NCI-H187 treated with DMSO at 0.1 percent for 48 hours (cell line): ENCODE results near the gene SPACA6.

Experiments used
- DNase-seq: peaks from one replicate; lab custom pipeline; 2025; lab: John Stamatoyannopoulos, UW

The SPACA6 gene

GRCh38 chr19:51703575-51704515 is 10.7 kb downstream of the SPACA6 start:
- no peak for DNase-seq

GRCh38 chr19:51704626-51705025 is 11.5 kb downstream of the SPACA6 start:
- DNase-seq = no peak

- DNase-seq = no peak
These were observed 13.2 kb downstream of the SPACA6 start for GRCh38 chr19:51706296-51706695.

GRCh38 chr19:51706885-51707284 is 13.8 kb downstream of the SPACA6 start:
- no peak for DNase-seq

GRCh38 chr19:51708811-51709210 is 15.7 kb downstream of the SPACA6 start:
- no peak for DNase-seq

GRCh38 chr19:51709575-51709974 is 16.4 kb downstream of the SPACA6 start:
- no peak for DNase-seq

- DNase-seq = no peak
These were observed 17.0 kb downstream of the SPACA6 start for GRCh38 chr19:51710163-51710562.

GRCh38 chr19:51711702-51712101 is 18.6 kb downstream of the SPACA6 start:
- no peak for DNase-seq

GRCh38 chr19:51712461-51713081 is 19.4 kb downstream of the SPACA6 start:
- no peak for DNase-seq

GRCh38 chr19:51713319-51714285 is 20.5 kb downstream of the SPACA6 start:
- DNase-seq = no peak

GRCh38 chr19:51714848-51715247 is 21.7 kb downstream of the SPACA6 start:
- no peak for DNase-seq

GRCh38 chr19:51715850-51716249 is 22.7 kb downstream of the SPACA6 start:
- DNase-seq = no peak

- DNase-seq = no peak
These were observed 23.8 kb downstream of the SPACA6 start for GRCh38 chr19:51716925-51717324.

- DNase-seq = no peak
These were observed 26.3 kb downstream of the SPACA6 start for GRCh38 chr19:51719251-51719988.

GRCh38 chr19:51721905-51722304 is 28.8 kb downstream of the SPACA6 start:
- DNase-seq = no peak

- no peak for DNase-seq
These were observed 29.4 kb downstream of the SPACA6 start for GRCh38 chr19:51722492-51722891.

- no peak for DNase-seq
These were observed 31.4 kb downstream of the SPACA6 start for GRCh38 chr19:51724543-51724942.

- no peak for DNase-seq
These were observed 32.9 kb downstream of the SPACA6 start for GRCh38 chr19:51726049-51726448.

GRCh38 chr19:51727349-51727880 is 34.3 kb downstream of the SPACA6 start:
- no peak for DNase-seq

GRCh38 chr19:51729781-51730180 is 36.7 kb downstream of the SPACA6 start:
- no peak for DNase-seq
